Measurements from ENCODE around the gene CDH4. TPM values are rescaled to one million over a fixed set of nuclear protein-coding genes. Genes with fewer than 3 reads are reported as not detected.

CDH4 gene
- total and polyA plus RNA-seq, 2 donors from 2014 or later: 1.1 TPM; not detected in 1

- H3K4me1 ChIP-seq (ENCODE audit: control insufficient read depth in 2 of 3, insufficient read depth in 2 of 3, low read depth in 1 of 3, low read length in 3 of 3): no peaks in the 10 kb centered on the region
- FAIRE-seq: no peak
These were observed 449.7 kb downstream of the CDH4 start for GRCh38 chr20:61701802-61702201.

DNA sequence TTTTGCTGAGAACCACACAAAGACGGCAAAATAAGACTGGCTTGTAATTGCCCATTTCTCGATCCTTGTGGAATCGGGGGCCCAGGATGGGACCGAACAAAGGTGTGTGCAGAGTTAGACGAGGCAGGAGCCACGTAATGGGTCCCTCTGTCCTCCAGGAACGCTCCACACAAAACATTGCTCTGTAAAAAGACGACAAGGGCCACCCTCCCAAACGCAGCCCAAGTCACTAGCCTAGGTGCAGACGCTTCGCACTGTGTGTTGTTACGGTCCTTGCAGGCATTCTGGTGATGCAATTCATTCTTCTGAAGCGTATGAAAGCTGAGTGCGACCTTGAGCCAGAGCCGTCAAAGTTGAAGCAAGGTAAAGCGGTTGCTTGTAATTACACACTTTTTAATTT is 450.2 kb downstream of the CDH4 start:
- Histone ChIP-seq H3K27me3 (ENCODE audit: control insufficient read depth, insufficient read depth, low read length) (no peaks in the 10 kb centered on the region), H3K9me3 (ENCODE audit: control insufficient read depth in 2 of 3, insufficient read depth in 1 of 3, low read length in 3 of 3) (no peaks in the 10 kb centered on the region), H3K9ac (ENCODE audit: low read length in 3 of 3) (no peak overlapping the region), H3K27ac (ENCODE audit: low read depth in 2 of 2, low read length in 2 of 2) (no peak overlapping the region), H3K4me1 (ENCODE audit: control insufficient read depth in 2 of 3, insufficient read depth in 2 of 3, low read depth in 1 of 3, low read length in 3 of 3) (no peaks in the 10 kb centered on the region), H3K4me3 (ENCODE audit: low read length in 3 of 3) (no peak overlapping the region), H3K36me3 (ENCODE audit: control insufficient read depth in 2 of 3, insufficient read depth in 3 of 3, low read length in 3 of 3) (no peaks in the 10 kb centered on the region)
- intact Hi-C loops (cut with DNase I): no loop called here
- FAIRE-seq (no peak), DNase-seq (peak in 1 of 5 donors; percentile 12)
- no peak for TF ChIP-seq CTCF (IDR thresholded peaks at IDR 0.05; ENCODE audit: borderline replicate concordance, extremely low read depth, insufficient read depth)

More at GRCh38 chr20:61701802-61702201, 449.7 kb downstream of the CDH4 start:
- Histone ChIP-seq H3K27me3 (ENCODE audit: control insufficient read depth, insufficient read depth, low read length) (no peaks in the 10 kb centered on the region), H3K9me3 (ENCODE audit: control insufficient read depth in 2 of 3, insufficient read depth in 1 of 3, low read length in 3 of 3) (no peaks in the 10 kb centered on the region), H3K27ac (ENCODE audit: low read depth in 2 of 2, low read length in 2 of 2) (no peak overlapping the region), H3K9ac (ENCODE audit: low read length in 3 of 3) (no peak overlapping the region), H3K36me3 (ENCODE audit: control insufficient read depth in 2 of 3, insufficient read depth in 3 of 3, low read length in 3 of 3) (no peaks in the 10 kb centered on the region), H3K4me3 (ENCODE audit: low read length in 3 of 3) (no peak overlapping the region)
- intact Hi-C loops (cut with DNase I): no loop called here
- peak in 1 of 5 donors; percentile 9 for DNase-seq
- no peak for TF ChIP-seq CTCF (IDR thresholded peaks at IDR 0.05; ENCODE audit: borderline replicate concordance, extremely low read depth, insufficient read depth)

DNA sequence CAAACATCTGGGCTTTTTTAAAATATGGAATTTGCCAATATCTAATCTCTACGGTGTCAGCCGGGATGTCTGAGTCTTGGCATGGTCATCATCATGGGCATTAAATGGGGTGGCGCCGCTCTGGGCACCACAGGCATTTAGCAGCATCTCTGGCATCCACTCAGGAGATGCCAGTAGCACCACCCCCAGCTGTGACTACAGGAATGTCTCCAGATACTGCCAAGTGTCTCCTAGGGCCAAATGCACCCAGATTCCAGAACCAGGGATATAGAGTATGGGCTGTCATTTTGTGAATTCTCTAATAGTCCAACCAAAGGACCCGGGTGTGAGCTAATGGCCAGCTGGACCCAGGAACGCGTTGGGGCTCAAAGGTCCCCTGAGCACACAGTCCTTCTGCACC is 452.6 kb downstream of the CDH4 start:
- Histone ChIP-seq H3K4me3 (ENCODE audit: low read length in 3 of 3) (no peak overlapping the region), H3K27me3 (ENCODE audit: control insufficient read depth, insufficient read depth, low read length) (no peaks in the 10 kb centered on the region), H3K9me3 (ENCODE audit: control insufficient read depth in 2 of 3, insufficient read depth in 1 of 3, low read length in 3 of 3) (no peaks in the 10 kb centered on the region), H3K36me3 (ENCODE audit: control insufficient read depth in 2 of 3, insufficient read depth in 3 of 3, low read length in 3 of 3) (no peaks in the 10 kb centered on the region), H3K27ac (ENCODE audit: low read depth in 2 of 2, low read length in 2 of 2) (no peak overlapping the region), H3K9ac (ENCODE audit: low read length in 3 of 3) (no peak overlapping the region), H3K4me1 (ENCODE audit: control insufficient read depth in 2 of 3, insufficient read depth in 2 of 3, low read depth in 1 of 3, low read length in 3 of 3) (no peaks in the 10 kb centered on the region)
- DNase-seq: no peak
- FAIRE-seq: no peak
- TF ChIP-seq CTCF (IDR thresholded peaks at IDR 0.05; ENCODE audit: borderline replicate concordance, extremely low read depth, insufficient read depth): no peak
- intact Hi-C loops (cut with DNase I): no loop called here

All from kidney (tissue), 14 donors.